B cell (primary cell): ENCODE measurements around the gene CNTF. TPM values are rescaled to one million over a fixed set of nuclear protein-coding genes. Genes with fewer than 3 reads are reported as not detected.

ENCODE experiments used
- ATAC-seq: fragments of 200-7000 bp; cut with Tn5 transposase; one replicate; pipeline ENCODE4 v1.10.0; 2021; ENCODE audit warnings: low read depth, mild to moderate bottlenecking, moderate number of reproducible peaks, moderate library complexity
- CTCF ChIA-PET: fragments of 350-600 bp; sonication (Branson Sonifier 250); formaldehyde crosslinking; loops from one replicate; lab custom pipeline; 2021; ENCODE audit warnings: antibody characterized with exemption, inconsistent platforms; lab: Charles Lee
- POLR2A ChIA-PET: fragments of 350-600 bp; sonication (Branson Sonifier 250); formaldehyde crosslinking; loops from one replicate; lab custom pipeline; 2021; ENCODE audit warnings: antibody characterized with exemption; lab: Charles Lee
- DNase-seq: peaks from one replicate; pipeline ENCODE4 v3.0.0; 2013
- H2AFZ ChIP-seq: 2 replicates; pipeline ENCODE4 v1.6.1; 2012; ENCODE audit warnings: mild to moderate bottlenecking, low read depth, low read length; ENCODE audit not compliant: insufficient read depth, poor library complexity, severe bottlenecking
- H3K27ac ChIP-seq, 2 donors: 1 replicate in 1 of 2; 2 replicates in 1 of 2; pipeline ENCODE4 v1.5.1; 2012 to 2013; ENCODE audit warnings: low read length in 2 of 2, mild to moderate bottlenecking in 2 of 2, moderate library complexity in 1 of 2
- H3K27me3 ChIP-seq, 4 experiments: fragments of 200-600 bp in 1 of 4; sonication (generic) in 1 of 4; replicated peaks in 1 of 4; 1 replicate in 2 of 4; 2 replicates in 2 of 4; pipeline versions ENCODE4 v1.6.1 to v1.7.0; 2013 to 2016; ENCODE audit warnings: low read length in 3 of 4, mild to moderate bottlenecking in 2 of 4, mixed read lengths in 1 of 4, moderate library complexity in 1 of 4; ENCODE audit not compliant: insufficient read depth in 4 of 4, control insufficient read depth in 3 of 4; ENCODE audit errors: control extremely low read depth in 1 of 4
- H3K36me3 ChIP-seq, 2 experiments: replicated peaks in 1 of 2; 1 replicate in 1 of 2; 2 replicates in 1 of 2; pipeline versions ENCODE4 v1.6.1 to v1.7.1; 2013; ENCODE audit warnings: low read length in 1 of 2; ENCODE audit not compliant: insufficient read depth in 2 of 2, control insufficient read depth in 1 of 2; ENCODE audit errors: control extremely low read depth in 1 of 2, extremely low read depth in 1 of 2
- H3K4me1 ChIP-seq, 2 donors: fragments of 200-600 bp in 1 of 2; sonication (generic) in 1 of 2; 1 replicate in 1 of 2; 2 replicates in 1 of 2; pipeline versions ENCODE4 v1.5.1 to v1.6.1; 2013 to 2017; ENCODE audit warnings: low read length in 2 of 2; ENCODE audit not compliant: control insufficient read depth in 2 of 2, insufficient read depth in 2 of 2
- H3K4me2 ChIP-seq: replicated peaks from 2 replicates; pipeline ENCODE3; 2012; ENCODE audit warnings: mild to moderate bottlenecking, low read depth, low read length; ENCODE audit not compliant: poor library complexity, severe bottlenecking
- H3K4me3 ChIP-seq, 5 experiments: fragments of 200-600 bp in 1 of 5; sonication (generic) in 1 of 5; 1 replicate in 3 of 5; 2 replicates in 2 of 5; pipeline versions ENCODE4 v1.5.1 to v1.7.0; 2011 to 2016; ENCODE audit warnings: low read length in 4 of 5, mild to moderate bottlenecking in 4 of 5, low read depth in 2 of 5, control low read depth in 1 of 5, moderate library complexity in 1 of 5; ENCODE audit not compliant: insufficient read depth in 1 of 5; ENCODE audit errors: control extremely low read depth in 1 of 5, extremely low read depth in 1 of 5
- H3K79me2 ChIP-seq: fragments of 200-600 bp; sonication (generic); one replicate; pipeline ENCODE4 v1.6.0; 2016; ENCODE audit warnings: low read length; ENCODE audit not compliant: control insufficient read depth, insufficient read depth
- H3K9ac ChIP-seq: fragments of 200-600 bp; sonication (generic); 2 replicates; pipeline ENCODE4 v1.6.1; 2017; ENCODE audit warnings: mild to moderate bottlenecking, low read length, moderate library complexity
- H3K9me3 ChIP-seq, 3 donors: one replicate each; pipeline versions ENCODE4 v1.6.1 to v1.7.1; 2013; ENCODE audit warnings: low read length in 2 of 3; ENCODE audit not compliant: control insufficient read depth in 2 of 3, insufficient read depth in 1 of 3; ENCODE audit errors: control extremely low read depth in 1 of 3
- H4K20me1 ChIP-seq: 2 replicates; pipeline ENCODE4 v1.6.0; 2012; ENCODE audit warnings: mild to moderate bottlenecking, low read length; ENCODE audit not compliant: insufficient read depth, control insufficient read depth, poor library complexity, severe bottlenecking
- H3K27ac Mint-ChIP-seq: one replicate; pipeline ENCODE4 v1.8.0; 2021; ENCODE audit warnings: mixed read lengths
- H3K27me3 Mint-ChIP-seq: one replicate; pipeline ENCODE4 v1.8.0; 2021; ENCODE audit warnings: mixed read lengths
- H3K4me1 Mint-ChIP-seq: one replicate; pipeline ENCODE4 v1.8.0; 2021; ENCODE audit warnings: mixed read lengths
- H3K4me3 Mint-ChIP-seq: one replicate; pipeline ENCODE4 v1.8.0; 2021; ENCODE audit warnings: mixed read lengths
- H3K9me3 Mint-ChIP-seq: one replicate; pipeline ENCODE4 v1.8.0; 2022; ENCODE audit warnings: mixed read lengths; ENCODE audit not compliant: insufficient read depth
- EZH2 ChIP-seq: IDR thresholded peaks from 2 replicates; pipeline ENCODE4 v1.6.1; 2012; ENCODE audit warnings: borderline replicate concordance, low read depth, mild to moderate bottlenecking, moderate library complexity, low read length; ENCODE audit not compliant: insufficient read depth, poor library complexity, severe bottlenecking
- WGBS: methylation state at CpG from one replicate; pipeline ENCODE4 v1.1.5; 2013; ENCODE audit warnings: missing lambda C conversion rate; ENCODE audit not compliant: insufficient coverage; 5-methylcytosine and 5-hydroxymethylcytosine counted together
- intact Hi-C: fragments of 100-400 bp; cut with micrococcal nuclease; formaldehyde crosslinking; loops from one replicate; pipeline ENCODE4 v1.10.0; 2022
- polyA plus RNA-seq: library from polyadenylated mRNA; depleted of rRNA; stranded (reverse); fragments of >200 nt; gene quantifications from 2 replicates; pipeline ENCODE4 v1.2.3, GENCODE V29; 2012
- total RNA-seq, 2 donors: library from RNA; stranded (reverse); fragments of 120-200 nt in 1 of 2; gene quantifications; 1 replicate in 1 of 2; 2 replicates in 1 of 2; pipeline versions ENCODE4 v1.2.3 to v1.2.4, GENCODE V29; 2013 to 2022
- TF ChIP-seq, protein P1 (sequence below): fragments of 200-600 bp; IDR thresholded peaks from one replicate; pipeline ENCODE4 v1.8.0; 2022; ENCODE audit warnings: antibody characterized with exemption, mild to moderate bottlenecking

The CNTF gene
- total and polyA plus RNA-seq, 2 donors (not counting 1 experiment from before 2014, with no cell fraction given) = 1.4 to 4.8 TPM

- Mint-ChIP-seq H3K27ac (peak overlapping the region; percentile 10), H3K4me1 (peaks cover 50% of the 10 kb centered on the region), H3K9me3 (no peaks in the 10 kb centered on the region), H3K27me3 (no peaks in the 10 kb centered on the region), H3K4me3 (no peak overlapping the region)
- Histone ChIP-seq H3K4me2 (no peak overlapping the region), H4K20me1 (peaks cover 24% of the 10 kb centered on the region), H3K9me3 (no peaks in the 10 kb centered on the region), H3K36me3 (peaks cover 15 to 39% of the 10 kb centered on the region in 2 experiments), H3K27ac (no peak overlapping the region), H3K4me1 (peaks cover 11 to 20% of the 10 kb centered on the region in 2 donors), H3K27me3 (no peaks in the 10 kb centered on the region), H3K9ac (no peak overlapping the region), H3K79me2 (peaks cover 48% of the 10 kb centered on the region), H3K4me3 (no peak overlapping the region), H2AFZ (no peak overlapping the region)
- intact Hi-C loops = no loop called here
- TF ChIP-seq, protein P1, sequence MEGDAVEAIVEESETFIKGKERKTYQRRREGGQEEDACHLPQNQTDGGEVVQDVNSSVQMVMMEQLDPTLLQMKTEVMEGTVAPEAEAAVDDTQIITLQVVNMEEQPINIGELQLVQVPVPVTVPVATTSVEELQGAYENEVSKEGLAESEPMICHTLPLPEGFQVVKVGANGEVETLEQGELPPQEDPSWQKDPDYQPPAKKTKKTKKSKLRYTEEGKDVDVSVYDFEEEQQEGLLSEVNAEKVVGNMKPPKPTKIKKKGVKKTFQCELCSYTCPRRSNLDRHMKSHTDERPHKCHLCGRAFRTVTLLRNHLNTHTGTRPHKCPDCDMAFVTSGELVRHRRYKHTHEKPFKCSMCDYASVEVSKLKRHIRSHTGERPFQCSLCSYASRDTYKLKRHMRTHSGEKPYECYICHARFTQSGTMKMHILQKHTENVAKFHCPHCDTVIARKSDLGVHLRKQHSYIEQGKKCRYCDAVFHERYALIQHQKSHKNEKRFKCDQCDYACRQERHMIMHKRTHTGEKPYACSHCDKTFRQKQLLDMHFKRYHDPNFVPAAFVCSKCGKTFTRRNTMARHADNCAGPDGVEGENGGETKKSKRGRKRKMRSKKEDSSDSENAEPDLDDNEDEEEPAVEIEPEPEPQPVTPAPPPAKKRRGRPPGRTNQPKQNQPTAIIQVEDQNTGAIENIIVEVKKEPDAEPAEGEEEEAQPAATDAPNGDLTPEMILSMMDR = no peak
- TF ChIP-seq EZH2 = no peak
- WGBS = 100% methylated on average over 3 of the region's 5 CpGs
- DNase-seq (no peak), ATAC-seq (no peak)
- ChIA-PET POLR2A (no interaction called here), CTCF (interaction anchor here (0.6 to 1.0 kb wide), 3 partner anchors 9 to 40 kb away, joined by 3 read pairs; no protein-coding TSS in a partner anchor)
Observed at GRCh38 chr11:58608331-58608730, 14.1 kb upstream of the CNTF start.

GRCh38 chr11:58609723-58610122, 12.7 kb upstream of the CNTF start:
- Histone ChIP-seq H3K36me3 (peaks cover 19 to 51% of the 10 kb centered on the region in 2 experiments), H3K4me3 (no peak overlapping the region), H3K79me2 (peaks cover 34% of the 10 kb centered on the region), H4K20me1 (peaks cover 19% of the 10 kb centered on the region), H3K27ac (peak overlapping the region in 1 of 2 donors; percentile 18), H3K9ac (no peak overlapping the region), H2AFZ (no peak overlapping the region), H3K9me3 (no peaks in the 10 kb centered on the region), H3K4me1 (peaks cover 11 to 20% of the 10 kb centered on the region in 2 donors), H3K4me2 (peak overlapping the region; percentile 28), H3K27me3 (no peaks in the 10 kb centered on the region)
- peaks cover 38% of the 10 kb centered on the region for H3K4me1 Mint-ChIP-seq
- no CpG with 5 or more reads among the region's 8 CpGs for WGBS
- H3K27me3 Mint-ChIP-seq = no peaks in the 10 kb centered on the region
- DNase-seq (peak; percentile 25), ATAC-seq (peak; percentile 47)
- POLR2A ChIA-PET = no interaction called here
- intact Hi-C loops = no loop called here
- peak overlapping the region; percentile 33 for H3K27ac Mint-ChIP-seq
- CTCF ChIA-PET = interaction anchor here (0.6 to 3.6 kb wide), 3 partner anchors 20 to 842 kb away, joined by 3 to 12 read pairs (median 9); no protein-coding TSS in a partner anchor
- peak overlapping the region; percentile 26 for H3K4me3 Mint-ChIP-seq
- TF ChIP-seq EZH2 = no peak
- TF ChIP-seq, protein P1 = no peak
- H3K9me3 Mint-ChIP-seq = no peaks in the 10 kb centered on the region
